ENCODE results near the gene SARNP.
"Not testable (repeated sequence)": the region's sequence is repeated elsewhere in the genome, so short reads cannot be mapped to it uniquely, and the experiment has no call there.

The SARNP gene

GRCh38 chr12:55839345-55840140 is 22.0 kb upstream of the SARNP start:
- no peak for DNase-seq (ENCODE audit: low read depth in 2 of 2)

DNA sequence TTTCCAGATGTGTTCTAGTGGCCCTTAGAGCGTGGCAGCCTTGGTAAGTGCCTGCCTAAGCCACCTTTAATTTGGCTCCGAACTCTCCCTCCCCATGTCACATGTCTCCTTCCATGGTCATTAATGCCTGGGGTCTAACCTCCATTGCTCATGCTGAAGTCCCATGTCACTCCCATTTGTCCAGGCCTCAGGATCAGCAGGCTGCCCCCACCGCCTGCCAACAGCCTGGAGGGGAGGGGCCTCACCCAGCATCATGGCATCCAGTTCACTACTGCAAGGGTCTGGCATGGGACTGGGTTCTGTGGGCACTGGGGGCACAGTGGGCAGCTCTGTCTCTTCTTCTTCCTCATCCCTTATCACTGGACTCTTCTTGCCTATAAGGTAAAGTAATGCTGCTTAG is 20.8 kb upstream of the SARNP start:
- DNase-seq (ENCODE audit: low read depth in 2 of 2), result no peak

GRCh38 chr12:55834400-55834799 is 16.9 kb upstream of the SARNP start:
- not testable (repeated sequence) for DNase-seq (ENCODE audit: low read depth in 2 of 2)

- DNase-seq (ENCODE audit: low read depth in 2 of 2), result no peak
Measured at GRCh38 chr12:55833056-55833455, 15.5 kb upstream of the SARNP start.

DNA sequence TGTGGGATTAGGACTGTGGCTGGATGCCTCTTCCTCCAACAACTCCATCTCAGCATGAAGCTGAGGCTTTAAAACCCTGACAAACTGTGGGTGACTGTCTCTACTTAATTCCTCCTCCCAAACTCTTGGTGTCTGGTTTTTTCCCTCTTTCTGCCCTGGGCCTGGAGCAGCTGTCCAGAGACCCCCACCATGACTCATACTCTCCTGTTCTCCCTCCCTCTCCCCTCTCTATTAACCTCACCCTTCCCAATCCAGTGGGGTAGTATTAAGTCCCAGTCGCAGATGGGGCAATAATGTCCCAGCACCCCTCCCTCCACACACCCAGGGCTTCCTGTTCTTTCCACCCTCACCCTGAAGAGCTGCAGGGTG is 13.9 kb upstream of the SARNP start:
- no peak for DNase-seq (ENCODE audit: low read depth in 2 of 2)

- DNase-seq (ENCODE audit: low read depth in 2 of 2), result peak in 1 of 2 donors; percentile 45
Measured at GRCh38 chr12:55830601-55831446, 13.3 kb upstream of the SARNP start.

DNA sequence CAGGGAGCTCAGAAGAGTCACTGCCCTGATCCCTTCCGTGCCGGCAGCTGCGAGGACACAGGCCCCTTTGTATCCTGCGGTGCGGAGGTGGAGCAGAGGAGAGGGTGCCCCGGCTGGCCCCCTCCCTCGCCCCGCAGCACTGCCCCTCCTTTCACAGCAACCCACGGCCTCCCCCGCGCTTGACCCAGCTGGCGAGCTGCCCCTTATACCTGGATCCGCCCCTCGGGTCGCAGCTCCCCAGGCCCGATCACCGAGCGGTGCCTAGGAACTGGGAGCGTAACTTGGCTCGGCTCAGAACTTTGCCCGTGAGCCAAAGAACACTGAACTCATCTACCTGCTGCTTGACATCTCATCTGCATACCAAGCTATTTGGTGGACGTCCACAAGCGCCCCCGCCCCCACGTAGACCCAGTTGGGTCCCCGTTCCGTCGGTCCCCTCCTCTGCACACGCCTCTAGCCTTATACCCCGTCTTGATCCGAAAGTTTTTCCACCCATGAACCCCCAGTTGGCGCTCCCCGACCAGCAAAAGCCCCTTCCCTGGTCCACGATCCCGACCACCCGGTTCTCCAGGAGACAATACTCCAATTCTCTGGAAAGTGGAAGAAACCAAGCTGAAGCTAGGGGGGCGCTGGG is 12.6 kb upstream of the SARNP start:
- peak in 1 of 2 donors; percentile 14 for DNase-seq (ENCODE audit: low read depth in 2 of 2)

DNA sequence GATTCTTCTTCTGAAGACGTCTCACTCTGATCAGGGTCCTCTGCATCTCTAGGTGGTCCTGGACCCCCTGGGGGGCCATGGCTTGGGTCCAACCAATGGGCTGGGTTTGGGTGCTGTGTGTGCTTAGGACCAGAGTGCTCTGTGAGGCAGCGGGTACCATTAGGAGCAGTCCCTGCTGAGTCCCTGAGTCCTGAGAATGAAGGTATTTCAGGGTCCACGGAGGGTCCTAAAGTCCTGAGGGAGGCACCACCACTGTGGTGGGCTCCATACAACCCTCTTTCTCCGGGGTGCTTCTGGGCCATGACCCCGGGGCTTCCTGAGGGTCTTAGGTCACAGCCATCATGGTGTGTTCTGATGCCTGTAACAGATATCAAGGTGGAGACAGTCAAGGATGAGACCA is 10.8 kb upstream of the SARNP start:
- no peak for DNase-seq (ENCODE audit: low read depth in 2 of 2)

DNA sequence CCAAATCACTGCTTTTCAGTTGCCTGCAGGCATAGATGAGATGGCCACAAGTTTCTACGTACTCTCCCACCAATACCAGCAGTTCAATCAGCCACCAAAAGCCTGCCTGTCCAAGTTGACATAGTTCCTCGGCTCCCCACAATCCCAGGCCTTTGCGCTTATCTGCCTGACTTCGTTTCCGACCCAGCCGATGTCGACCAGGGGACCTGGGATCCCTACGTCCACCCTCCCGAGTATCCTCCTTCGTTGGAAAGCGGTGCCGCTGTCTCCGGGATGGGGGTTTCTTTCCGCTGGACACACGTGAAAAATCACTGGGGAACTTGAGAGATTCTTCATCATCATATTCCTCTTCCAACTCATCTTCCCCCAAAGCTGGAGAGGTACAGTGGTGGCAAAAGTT is 10.3 kb upstream of the SARNP start:
- DNase-seq (ENCODE audit: low read depth in 2 of 2), result no peak

GRCh38 chr12:55824726-55825125 is 7.2 kb upstream of the SARNP start:
- no peak for DNase-seq (ENCODE audit: low read depth in 2 of 2)

DNA sequence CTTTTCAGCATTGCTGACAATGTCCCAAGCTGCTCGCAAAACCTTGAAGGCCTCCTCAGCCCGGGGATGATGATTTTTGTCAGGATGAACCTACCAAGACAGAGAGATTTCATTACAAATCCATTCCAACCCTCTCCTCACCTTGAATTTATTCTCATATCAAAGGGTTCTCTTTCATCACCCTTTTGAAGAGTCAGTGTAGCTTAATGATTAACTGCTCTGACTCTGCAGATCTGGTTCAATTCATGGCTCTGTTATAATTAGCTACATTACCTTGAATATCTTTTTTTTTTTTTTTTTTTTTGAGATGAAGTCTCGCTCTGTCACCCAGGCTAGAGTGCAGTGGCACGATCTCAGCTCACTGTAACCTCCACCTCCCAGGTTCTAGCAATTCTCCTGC is 5.9 kb upstream of the SARNP start:
- DNase-seq (ENCODE audit: low read depth in 2 of 2), result no peak

DNA sequence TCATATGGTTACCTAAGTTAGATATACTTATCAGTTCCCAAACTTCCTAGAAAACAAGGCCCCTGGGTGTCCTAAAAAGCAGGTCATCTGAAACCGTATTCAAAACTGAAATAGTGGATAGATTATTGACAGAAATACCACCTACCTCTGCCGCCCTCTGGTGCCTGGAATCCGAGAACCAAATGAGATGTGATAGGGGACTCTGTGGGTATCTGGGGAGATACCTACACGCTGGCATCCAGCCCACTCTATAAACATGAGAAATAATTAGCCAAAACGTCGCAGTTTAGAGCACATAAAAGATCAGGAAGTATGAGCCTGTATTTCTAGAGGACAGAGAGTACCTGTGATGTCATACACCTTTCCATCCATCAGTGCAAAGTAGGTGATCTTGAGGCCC is 4.7 kb upstream of the SARNP start:
- DNase-seq (ENCODE audit: low read depth in 2 of 2), result no peak

DNA sequence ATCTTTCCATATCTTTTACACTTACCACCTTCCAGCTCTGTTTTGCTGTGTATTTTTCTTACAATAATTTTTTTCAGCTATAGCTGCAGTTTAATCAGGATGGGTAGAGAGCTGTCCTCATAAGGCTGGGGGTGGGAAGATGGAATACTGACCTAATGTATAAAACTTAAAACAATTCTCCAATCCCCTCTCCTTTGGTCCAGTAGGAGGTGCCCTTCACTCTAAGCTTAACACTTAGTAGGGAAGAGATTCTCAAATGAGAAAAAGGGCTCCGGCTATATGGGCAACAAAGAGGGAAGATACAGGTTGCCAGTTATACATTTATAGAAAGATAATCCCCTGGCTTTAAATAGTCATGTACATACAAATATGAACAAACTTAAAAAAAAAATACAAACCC is 3.2 kb upstream of the SARNP start:
- DNase-seq (ENCODE audit: low read depth in 2 of 2), result no peak

GRCh38 chr12:55818886-55819285 is 1.4 kb upstream of the SARNP start:
- DNase-seq (ENCODE audit: low read depth in 2 of 2), result no peak

GRCh38 chr12:55818140-55818728 is 710 bp upstream of the SARNP start:
- DNase-seq (ENCODE audit: low read depth in 2 of 2), result no peak

GRCh38 chr12:55816881-55817344 is 611 bp downstream of the SARNP start:
- DNase-seq (ENCODE audit: low read depth in 2 of 2), result no peak

- DNase-seq (ENCODE audit: low read depth in 2 of 2), result no peak
Measured at GRCh38 chr12:55815473-55815872, 2.1 kb downstream of the SARNP start.

DNA sequence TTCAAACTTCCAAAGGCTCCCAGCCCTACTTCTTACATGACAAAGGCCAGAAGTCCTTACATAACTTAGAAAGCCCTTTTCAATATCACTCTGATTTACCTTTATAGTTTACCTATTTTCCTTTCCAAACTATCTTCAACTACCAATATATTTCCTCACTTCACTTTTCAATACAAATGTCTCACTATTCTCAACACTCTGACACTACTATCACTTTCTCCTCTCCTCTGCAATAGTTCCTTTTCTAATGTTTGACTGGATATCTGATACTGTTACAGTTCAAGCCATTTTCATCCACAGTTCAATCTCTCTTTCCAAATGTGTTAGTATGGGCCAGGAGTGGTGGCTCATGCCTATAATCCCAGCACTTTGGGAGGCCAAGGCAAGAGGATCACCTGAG is 3.3 kb downstream of the SARNP start:
- no peak for DNase-seq (ENCODE audit: low read depth in 2 of 2)

DNA sequence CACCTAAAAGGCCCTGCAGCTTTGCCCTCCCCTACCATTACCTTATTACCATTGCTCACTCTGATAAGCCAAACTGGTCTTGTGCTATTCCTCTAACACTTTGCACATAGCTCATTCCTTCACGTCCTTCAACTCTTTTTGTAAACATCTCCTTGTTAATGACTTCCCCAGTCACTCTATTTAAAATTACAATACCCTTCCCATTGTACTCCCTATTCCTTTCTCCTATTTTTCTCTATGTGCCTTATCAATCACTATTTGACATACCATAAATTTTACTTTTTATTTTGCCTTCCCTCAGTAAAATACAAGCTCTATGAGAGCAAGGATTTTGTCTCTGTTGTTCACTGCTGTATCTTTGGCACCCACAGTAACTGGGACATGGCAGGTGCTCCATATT is 5.4 kb downstream of the SARNP start:
- DNase-seq (ENCODE audit: low read depth in 2 of 2), result no peak

DNA sequence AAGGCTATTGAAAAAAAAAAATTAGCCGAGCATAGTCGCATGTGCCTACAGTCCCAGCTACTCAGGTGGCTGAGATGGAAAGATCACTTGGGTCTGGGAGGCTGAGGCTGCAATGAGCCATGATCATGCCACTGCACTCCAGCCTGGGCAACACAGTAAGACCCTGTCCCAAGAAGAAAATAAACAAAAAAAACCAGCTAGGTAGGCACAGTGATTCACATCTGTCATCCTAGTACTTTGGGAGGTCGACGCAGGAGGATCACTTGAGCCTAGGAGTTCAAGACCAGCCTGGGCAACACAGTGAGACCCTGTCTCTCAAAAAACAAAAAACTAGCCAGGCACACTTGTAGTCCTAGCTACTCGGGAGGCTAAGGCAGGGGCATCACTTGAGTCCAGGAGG is 8.2 kb downstream of the SARNP start:
- no peak for DNase-seq (ENCODE audit: low read depth in 2 of 2)

DNA sequence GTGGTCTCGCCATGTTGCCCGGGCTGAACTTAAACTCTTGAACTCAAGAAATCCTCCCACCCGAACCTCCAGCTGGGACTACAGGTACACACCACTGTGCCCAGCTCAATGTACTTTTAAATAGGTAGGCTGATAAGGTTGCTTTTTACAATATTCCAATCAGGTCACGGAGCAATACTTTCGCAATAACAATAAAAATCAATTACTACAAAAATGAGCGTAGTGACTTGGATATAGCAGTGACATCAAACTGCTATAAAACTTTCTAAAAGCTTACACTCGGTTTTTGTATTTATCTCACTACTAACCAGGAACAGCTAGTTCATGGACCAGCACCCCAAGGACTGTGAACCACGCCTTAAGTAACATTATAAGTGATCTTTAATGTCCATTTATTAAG is 10.5 kb downstream of the SARNP start:
- DNase-seq (ENCODE audit: low read depth in 2 of 2), result no peak

DNA sequence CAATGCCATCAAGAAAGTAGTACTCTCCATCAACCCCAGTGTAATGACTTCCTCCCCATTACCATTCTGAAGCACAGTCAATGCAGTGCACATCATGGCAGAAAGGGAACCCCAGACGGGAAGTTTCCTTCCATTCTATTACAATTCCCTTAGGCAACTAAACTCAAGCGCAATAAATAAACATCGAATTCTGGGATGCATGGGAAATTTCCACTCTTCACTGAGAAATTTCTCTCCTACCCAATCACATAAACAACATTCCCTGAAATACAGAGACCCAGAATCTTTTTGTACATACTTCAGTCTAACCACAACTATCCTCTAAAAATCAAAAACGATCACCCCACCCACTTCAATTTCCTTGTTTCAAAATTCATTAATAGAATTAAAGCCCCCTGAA is 20.0 kb downstream of the SARNP start:
- DNase-seq (ENCODE audit: low read depth in 2 of 2), result no peak

Measured in stimulated activated CD8-positive, alpha-beta memory T cell treated with anti-CD3 and anti-CD28 coated beads, Interleukin-15, amount 100 ng/mL, for 48 hours (primary cell).